ENCODE measurements around the gene TOM1.
A peak's percentile ranks its signal among the peaks of the same experiment; 100 is the strongest.
"Not testable (repeated sequence)": the region's sequence is repeated elsewhere in the genome, so short reads cannot be mapped to it uniquely, and the experiment has no call there.

The TOM1 gene

DNA sequence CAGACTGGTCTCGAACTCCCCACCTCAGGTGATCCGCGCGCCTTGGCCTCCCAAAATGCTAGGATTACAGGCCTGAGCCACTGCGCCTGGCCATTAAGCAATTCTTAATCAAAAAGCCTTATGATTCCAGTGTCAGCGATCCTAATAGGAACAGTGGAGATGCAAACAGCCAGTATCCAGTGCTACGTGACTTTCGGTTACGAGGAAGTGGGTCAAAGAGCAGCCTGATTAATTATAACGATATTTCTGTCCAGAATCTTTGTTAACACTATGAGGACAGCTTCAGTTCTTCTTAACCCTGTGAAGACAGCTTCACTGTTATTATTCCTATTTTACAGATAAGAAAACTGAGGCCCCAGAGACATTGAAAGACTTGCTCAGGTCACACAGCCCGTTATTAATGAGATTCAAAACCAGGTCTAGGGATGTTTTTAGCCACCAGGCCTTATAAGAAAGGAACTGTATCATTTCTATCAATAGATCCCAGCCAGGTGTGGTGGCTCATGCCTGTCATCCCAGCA, 63.9 kb downstream of the TOM1 start:
- TF ChIP-seq SPI1 (IDR thresholded peaks at IDR 0.05; ENCODE audit: borderline replicate concordance, low read depth) (no peak), POLR2AphosphoS5 (IDR thresholded peaks at IDR 0.05; ENCODE audit: low read depth) (no peak), GABPA (IDR thresholded peaks at IDR 0.05; ENCODE audit: low read depth) (no peak)
- TF ChIP-seq, protein P1, sequence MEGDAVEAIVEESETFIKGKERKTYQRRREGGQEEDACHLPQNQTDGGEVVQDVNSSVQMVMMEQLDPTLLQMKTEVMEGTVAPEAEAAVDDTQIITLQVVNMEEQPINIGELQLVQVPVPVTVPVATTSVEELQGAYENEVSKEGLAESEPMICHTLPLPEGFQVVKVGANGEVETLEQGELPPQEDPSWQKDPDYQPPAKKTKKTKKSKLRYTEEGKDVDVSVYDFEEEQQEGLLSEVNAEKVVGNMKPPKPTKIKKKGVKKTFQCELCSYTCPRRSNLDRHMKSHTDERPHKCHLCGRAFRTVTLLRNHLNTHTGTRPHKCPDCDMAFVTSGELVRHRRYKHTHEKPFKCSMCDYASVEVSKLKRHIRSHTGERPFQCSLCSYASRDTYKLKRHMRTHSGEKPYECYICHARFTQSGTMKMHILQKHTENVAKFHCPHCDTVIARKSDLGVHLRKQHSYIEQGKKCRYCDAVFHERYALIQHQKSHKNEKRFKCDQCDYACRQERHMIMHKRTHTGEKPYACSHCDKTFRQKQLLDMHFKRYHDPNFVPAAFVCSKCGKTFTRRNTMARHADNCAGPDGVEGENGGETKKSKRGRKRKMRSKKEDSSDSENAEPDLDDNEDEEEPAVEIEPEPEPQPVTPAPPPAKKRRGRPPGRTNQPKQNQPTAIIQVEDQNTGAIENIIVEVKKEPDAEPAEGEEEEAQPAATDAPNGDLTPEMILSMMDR (IDR thresholded peaks at IDR 0.05; ENCODE audit: insufficient read depth, low read length) = no peak
- TF ChIP-seq, protein P2, sequence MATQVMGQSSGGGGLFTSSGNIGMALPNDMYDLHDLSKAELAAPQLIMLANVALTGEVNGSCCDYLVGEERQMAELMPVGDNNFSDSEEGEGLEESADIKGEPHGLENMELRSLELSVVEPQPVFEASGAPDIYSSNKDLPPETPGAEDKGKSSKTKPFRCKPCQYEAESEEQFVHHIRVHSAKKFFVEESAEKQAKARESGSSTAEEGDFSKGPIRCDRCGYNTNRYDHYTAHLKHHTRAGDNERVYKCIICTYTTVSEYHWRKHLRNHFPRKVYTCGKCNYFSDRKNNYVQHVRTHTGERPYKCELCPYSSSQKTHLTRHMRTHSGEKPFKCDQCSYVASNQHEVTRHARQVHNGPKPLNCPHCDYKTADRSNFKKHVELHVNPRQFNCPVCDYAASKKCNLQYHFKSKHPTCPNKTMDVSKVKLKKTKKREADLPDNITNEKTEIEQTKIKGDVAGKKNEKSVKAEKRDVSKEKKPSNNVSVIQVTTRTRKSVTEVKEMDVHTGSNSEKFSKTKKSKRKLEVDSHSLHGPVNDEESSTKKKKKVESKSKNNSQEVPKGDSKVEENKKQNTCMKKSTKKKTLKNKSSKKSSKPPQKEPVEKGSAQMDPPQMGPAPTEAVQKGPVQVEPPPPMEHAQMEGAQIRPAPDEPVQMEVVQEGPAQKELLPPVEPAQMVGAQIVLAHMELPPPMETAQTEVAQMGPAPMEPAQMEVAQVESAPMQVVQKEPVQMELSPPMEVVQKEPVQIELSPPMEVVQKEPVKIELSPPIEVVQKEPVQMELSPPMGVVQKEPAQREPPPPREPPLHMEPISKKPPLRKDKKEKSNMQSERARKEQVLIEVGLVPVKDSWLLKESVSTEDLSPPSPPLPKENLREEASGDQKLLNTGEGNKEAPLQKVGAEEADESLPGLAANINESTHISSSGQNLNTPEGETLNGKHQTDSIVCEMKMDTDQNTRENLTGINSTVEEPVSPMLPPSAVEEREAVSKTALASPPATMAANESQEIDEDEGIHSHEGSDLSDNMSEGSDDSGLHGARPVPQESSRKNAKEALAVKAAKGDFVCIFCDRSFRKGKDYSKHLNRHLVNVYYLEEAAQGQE (IDR thresholded peaks at IDR 0.05; ENCODE audit: insufficient replicate concordance, low read depth) = no peak
- no peak for DNase-seq (ENCODE audit: low read depth in 1 of 2, low spot score in 1 of 2)
- Histone ChIP-seq H3K27me3 (ENCODE audit: insufficient read depth, poor library complexity, severe bottlenecking) (no peaks in the 10 kb centered on the region), H3K4me3 (replicated peaks; ENCODE audit: insufficient read depth, low read length) (no peak overlapping the region), H3K27ac (replicated peaks) (no peak overlapping the region)

DNA sequence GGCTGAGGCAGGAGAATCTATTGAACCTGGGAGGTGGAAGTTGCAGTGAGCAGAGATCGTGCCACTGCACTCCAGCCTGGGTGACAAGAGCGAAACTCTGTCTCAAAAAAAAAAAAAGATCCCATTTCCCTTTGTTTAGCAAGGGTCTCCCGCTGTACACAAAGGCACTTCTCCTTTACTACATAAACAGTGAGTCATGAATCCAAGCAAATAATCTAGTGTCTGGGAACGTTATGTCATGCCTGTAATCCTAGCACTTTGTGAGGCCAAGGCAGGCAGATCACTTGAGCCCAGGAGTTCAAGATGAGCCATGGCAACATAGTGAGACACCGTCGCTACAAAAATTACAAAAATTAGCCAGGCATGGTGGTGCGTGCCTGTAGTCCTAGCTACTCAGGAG, 64.5 kb downstream of the TOM1 start:
- H3K4me3 ChIP-seq (replicated peaks; ENCODE audit: insufficient read depth, low read length); DNase-seq (ENCODE audit: low read depth in 1 of 2, low spot score in 1 of 2); H3K27me3 ChIP-seq (ENCODE audit: insufficient read depth, poor library complexity, severe bottlenecking); H3K27ac ChIP-seq (replicated peaks): not testable (repeated sequence)

DNA sequence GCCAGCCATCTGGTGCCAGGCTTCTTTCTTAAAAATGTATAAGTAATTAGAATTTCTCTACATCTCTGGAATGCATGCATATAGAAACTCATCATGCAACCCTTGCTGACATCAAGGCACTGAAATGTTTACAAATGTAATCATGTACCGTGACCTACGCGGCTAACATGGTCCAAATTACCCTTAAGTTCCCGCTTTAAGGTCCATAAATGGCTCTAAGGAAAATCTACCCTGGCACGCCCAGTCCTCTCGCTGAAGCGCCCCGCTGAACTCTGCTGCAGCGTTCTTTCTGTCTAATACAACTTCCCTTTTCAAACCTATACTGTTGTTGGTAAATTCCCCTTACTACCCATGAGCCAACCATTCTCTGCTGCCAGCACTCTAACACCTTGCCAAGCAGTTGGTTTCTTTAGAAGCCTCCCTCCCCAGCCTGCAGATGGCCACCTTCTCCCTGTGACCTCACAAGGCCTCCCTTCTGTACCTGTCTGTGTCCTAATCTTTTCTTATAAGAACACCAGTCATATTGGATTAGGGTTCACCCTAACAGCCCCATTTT, 67.7 kb downstream of the TOM1 start:
- peak in 1 of 2 experiments; percentile 78 for DNase-seq (ENCODE audit: low read depth in 1 of 2, low spot score in 1 of 2)
- Histone ChIP-seq H3K27me3 (ENCODE audit: insufficient read depth, poor library complexity, severe bottlenecking) (no peaks in the 10 kb centered on the region), H3K4me3 (replicated peaks; ENCODE audit: insufficient read depth, low read length) (no peak overlapping the region), H3K27ac (replicated peaks) (no peak overlapping the region)
- TF ChIP-seq POLR2AphosphoS5 (IDR thresholded peaks at IDR 0.05; ENCODE audit: low read depth) (no peak), GABPA (IDR thresholded peaks at IDR 0.05; ENCODE audit: low read depth) (no peak), SPI1 (IDR thresholded peaks at IDR 0.05; ENCODE audit: borderline replicate concordance, low read depth) (no peak; the same call in 1 of the 2 replicates)
- TF ChIP-seq, protein P2 (IDR thresholded peaks at IDR 0.05; ENCODE audit: insufficient replicate concordance, low read depth) = no peak
- TF ChIP-seq, protein P1 (IDR thresholded peaks at IDR 0.05; ENCODE audit: insufficient read depth, low read length) = no peak

DNA sequence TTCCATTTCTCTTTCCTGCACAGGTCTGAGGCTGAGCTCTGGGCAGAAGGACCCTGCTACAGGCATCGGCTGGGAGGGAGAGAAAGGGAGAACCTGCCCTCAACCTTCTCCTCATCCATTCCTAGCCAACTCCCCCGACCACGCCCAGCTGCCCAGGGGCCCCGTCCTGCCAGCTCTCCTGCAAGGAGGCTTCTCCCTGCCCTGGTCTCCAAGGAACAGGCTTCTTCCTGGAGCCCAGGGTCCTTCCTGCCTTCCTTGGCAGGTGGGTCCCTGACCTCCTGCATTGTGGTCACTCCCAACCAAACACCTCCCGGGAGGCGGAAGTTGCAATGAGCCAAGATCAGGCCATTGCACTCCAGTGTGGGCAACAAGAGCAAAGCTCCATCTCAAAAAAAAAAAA, 68.7 kb downstream of the TOM1 start:
- DNase-seq (ENCODE audit: low read depth in 1 of 2, low spot score in 1 of 2) = peak in 1 of 2 experiments; percentile 9
- Histone ChIP-seq H3K4me3 (replicated peaks; ENCODE audit: insufficient read depth, low read length) (no peak overlapping the region), H3K27ac (replicated peaks) (no peak overlapping the region), H3K27me3 (ENCODE audit: insufficient read depth, poor library complexity, severe bottlenecking) (no peaks in the 10 kb centered on the region)
- TF ChIP-seq, protein P1 (IDR thresholded peaks at IDR 0.05; ENCODE audit: insufficient read depth, low read length) = no peak
- TF ChIP-seq SPI1 (IDR thresholded peaks at IDR 0.05; ENCODE audit: borderline replicate concordance, low read depth) = no peak
- no peak for TF ChIP-seq GABPA (IDR thresholded peaks at IDR 0.05; ENCODE audit: low read depth)
- TF ChIP-seq, protein P2 (IDR thresholded peaks at IDR 0.05; ENCODE audit: insufficient replicate concordance, low read depth) = no peak
- no peak for TF ChIP-seq POLR2AphosphoS5 (IDR thresholded peaks at IDR 0.05; ENCODE audit: low read depth)
